Esophagus (tissue), 2 donors: ENCODE results near the gene INSIG2. TPM values are rescaled to one million over a fixed set of nuclear protein-coding genes. Genes with fewer than 3 reads are reported as not detected.

Experiments used
- H3K27ac ChIP-seq, 2 donors: one replicate each; pipeline ENCODE4 v1.5.1; 2013; ENCODE audit warnings: low read depth in 2 of 2, mild to moderate bottlenecking in 2 of 2, inconsistent platforms in 1 of 2, low read length in 1 of 2, moderate library complexity in 1 of 2
- H3K27me3 ChIP-seq, 2 donors: one replicate each; pipeline ENCODE4 v1.6.1; 2013; ENCODE audit warnings: low read length in 2 of 2, control low read depth in 1 of 2, mild to moderate bottlenecking in 1 of 2; ENCODE audit not compliant: insufficient read depth in 2 of 2, control insufficient read depth in 1 of 2
- H3K36me3 ChIP-seq, 2 donors: one replicate each; pipeline ENCODE4 v1.6.1; 2013; ENCODE audit warnings: low read length in 1 of 2; ENCODE audit not compliant: control insufficient read depth in 2 of 2, insufficient read depth in 2 of 2
- H3K4me1 ChIP-seq, 2 donors: one replicate each; pipeline ENCODE4 v1.6.1; 2013; ENCODE audit warnings: low read length in 1 of 2; ENCODE audit not compliant: control insufficient read depth in 2 of 2, insufficient read depth in 2 of 2
- H3K4me3 ChIP-seq, 2 donors: one replicate each; pipeline ENCODE4 v1.5.1; 2013; ENCODE audit warnings: low read length in 2 of 2, mild to moderate bottlenecking in 2 of 2, low read depth in 1 of 2, moderate library complexity in 1 of 2
- H3K9me3 ChIP-seq, 2 donors: one replicate each; pipeline ENCODE4 v1.6.1; 2013; ENCODE audit warnings: mild to moderate bottlenecking in 2 of 2, low read depth in 1 of 2, low read length in 1 of 2, moderate library complexity in 1 of 2; ENCODE audit not compliant: control insufficient read depth in 2 of 2, insufficient read depth in 1 of 2
- WGBS, 2 donors: extraction: QIAGEN DNeasy Blood & Tissue Kit; methylation state at CpG; one replicate each; pipeline ENCODE4 v1.1.7; 2013; 5-methylcytosine and 5-hydroxymethylcytosine counted together
- polyA plus RNA-seq, 2 donors: library from polyadenylated mRNA; stranded (reverse); fragments of 200-250 nt; gene quantifications; one replicate each; pipeline ENCODE4 v1.2.3, GENCODE V29; 2013
- donor health status: healthy with polysubstance abuse.
- donor health status: Bipolar disorder and iron deficiency.

INSIG2 gene
- polyA plus RNA-seq, 2 donors = 7.0 to 7.5 TPM

- no peak overlapping the region for H3K27ac ChIP-seq
- H3K4me1 ChIP-seq = no peaks in the 10 kb centered on the region
- H3K4me3 ChIP-seq = no peak overlapping the region
- 39 to 47% methylated on average over 1 of the region's 1 CpG for WGBS, 2 donors
- H3K27me3 ChIP-seq = no peaks in the 10 kb centered on the region
- no peaks in the 10 kb centered on the region for H3K9me3 ChIP-seq
- no peaks in the 10 kb centered on the region for H3K36me3 ChIP-seq
Measured at GRCh38 chr2:118145207-118145606, 56.9 kb downstream of the INSIG2 start.

DNA sequence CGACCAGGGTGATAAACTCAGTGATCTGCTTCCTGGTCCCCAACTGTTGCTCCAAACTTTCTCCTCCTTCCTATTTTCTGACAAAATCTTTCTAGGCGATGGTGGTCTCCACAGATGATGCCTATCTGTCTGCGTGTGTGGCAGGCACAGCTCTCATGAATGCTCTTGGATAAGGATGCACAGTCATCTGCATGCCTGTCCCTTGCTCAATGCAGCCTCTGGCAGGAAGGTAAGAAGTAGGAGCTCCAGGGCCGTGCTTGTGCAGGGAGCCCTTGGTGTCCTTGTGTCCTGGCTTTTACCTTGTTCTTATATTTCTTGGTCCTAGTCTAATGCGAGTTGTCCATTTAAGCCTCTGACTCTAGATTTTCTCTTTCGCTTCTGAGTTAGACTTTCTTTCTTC is 57.5 kb downstream of the INSIG2 start:
- Histone ChIP-seq H3K4me1 (no peaks in the 10 kb centered on the region), H3K36me3 (no peaks in the 10 kb centered on the region), H3K27me3 (no peaks in the 10 kb centered on the region), H3K9me3 (no peaks in the 10 kb centered on the region), H3K4me3 (no peak overlapping the region), H3K27ac (no peak overlapping the region)
- WGBS, 2 donors = 79 to 83% methylated on average over 6 of the region's 6 CpGs

DNA sequence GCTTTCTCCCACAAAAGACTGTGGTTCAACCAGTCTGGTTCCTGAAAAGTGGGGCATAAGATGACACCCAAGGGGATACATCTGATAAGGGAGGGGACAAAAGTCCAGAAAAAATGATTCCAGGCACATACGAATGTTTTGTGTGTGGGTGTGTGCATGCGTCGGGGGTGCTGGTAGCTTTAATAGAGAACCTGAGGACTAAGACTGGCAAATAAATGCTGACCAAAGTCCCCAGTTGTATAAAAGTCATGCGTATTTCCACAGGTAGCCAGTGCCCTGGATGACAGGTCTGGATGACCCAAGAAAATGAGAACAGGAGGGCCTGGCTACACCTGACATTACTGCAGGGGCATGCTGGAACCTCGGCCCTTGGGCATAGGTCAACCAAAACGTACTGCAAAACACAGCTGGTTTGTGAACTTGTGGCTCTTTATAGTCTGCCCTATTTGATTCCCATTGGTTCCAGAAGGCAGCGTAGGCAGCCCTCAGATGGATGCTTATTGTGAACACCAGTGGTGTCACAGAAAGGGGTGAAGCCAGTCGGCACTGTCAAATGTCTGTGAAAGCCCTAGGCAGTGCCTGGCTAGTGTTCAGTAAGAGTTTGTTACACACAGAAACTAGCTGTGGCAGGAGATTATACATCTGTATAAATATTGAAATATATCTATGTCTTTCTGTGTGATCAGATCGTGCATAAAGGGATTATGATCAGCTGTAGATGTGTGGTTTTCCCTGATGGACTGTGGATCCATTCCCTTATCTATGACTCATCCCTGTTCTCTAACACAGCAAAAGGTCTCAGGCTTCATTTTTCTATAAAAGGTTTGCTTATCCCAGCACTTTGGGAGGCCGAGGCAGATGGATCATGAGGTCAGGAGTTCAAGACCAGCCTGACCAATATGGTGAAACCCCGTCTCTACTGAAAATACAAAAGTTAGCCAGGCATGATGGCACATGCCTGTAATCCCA is 58.3 kb downstream of the INSIG2 start:
- H3K27me3 ChIP-seq = no peaks in the 10 kb centered on the region
- WGBS, 2 donors = 78 to 81% methylated on average over 11 of the region's 11 CpGs
- H3K27ac ChIP-seq = no peak overlapping the region
- H3K4me1 ChIP-seq = no peaks in the 10 kb centered on the region
- H3K36me3 ChIP-seq = no peaks in the 10 kb centered on the region
- H3K9me3 ChIP-seq = no peaks in the 10 kb centered on the region
- H3K4me3 ChIP-seq = no peak overlapping the region

DNA sequence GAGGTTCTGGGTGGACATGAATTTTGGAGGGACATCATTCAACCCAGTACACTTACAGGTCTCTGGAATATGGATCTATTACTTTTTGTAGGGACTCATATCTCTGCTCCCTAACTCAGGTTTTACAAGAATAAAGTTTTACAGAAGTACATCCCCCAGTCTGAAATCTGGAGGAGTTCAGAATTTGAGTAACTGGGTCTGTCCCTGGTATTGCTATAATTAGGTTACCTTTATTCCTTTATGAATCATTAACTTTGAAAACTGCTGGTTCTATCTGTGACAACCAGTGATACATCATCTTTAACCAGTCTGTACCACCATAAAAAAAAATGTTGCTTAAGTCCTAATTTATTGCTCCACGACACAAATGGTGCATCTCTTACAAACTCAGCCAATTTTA is 59.9 kb downstream of the INSIG2 start:
- H3K27ac ChIP-seq = no peak overlapping the region
- H3K9me3 ChIP-seq = no peaks in the 10 kb centered on the region
- H3K36me3 ChIP-seq = no peaks in the 10 kb centered on the region
- 78 to 92% methylated on average over 1 of the region's 1 CpG for whole genome bisulfite sequencing, 2 donors
- H3K27me3 ChIP-seq = no peaks in the 10 kb centered on the region
- no peak overlapping the region for H3K4me3 ChIP-seq
- no peaks in the 10 kb centered on the region for H3K4me1 ChIP-seq

DNA sequence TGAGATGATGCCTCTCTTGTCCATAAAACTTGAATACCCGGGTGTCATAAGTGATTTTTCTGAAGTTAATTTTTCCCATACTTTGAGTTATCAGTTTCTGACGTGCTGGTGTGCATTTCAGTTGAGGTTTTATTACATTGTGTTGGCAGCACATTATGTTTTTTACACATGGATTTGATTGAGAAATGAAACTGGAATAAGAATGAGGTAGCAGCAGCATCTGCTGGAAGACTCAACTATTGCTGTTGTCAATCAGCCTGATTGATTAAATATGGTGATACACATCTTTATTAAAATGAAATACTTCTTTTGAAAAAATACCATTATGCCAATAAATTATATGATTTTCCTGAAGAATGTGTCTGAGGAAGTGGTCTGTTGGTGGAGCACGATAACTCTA is 60.5 kb downstream of the INSIG2 start:
- H3K4me1 ChIP-seq = no peaks in the 10 kb centered on the region
- H3K27me3 ChIP-seq = no peaks in the 10 kb centered on the region
- H3K4me3 ChIP-seq = no peak overlapping the region
- WGBS, 2 donors = 67 to 70% methylated on average over 3 of the region's 3 CpGs
- no peaks in the 10 kb centered on the region for H3K36me3 ChIP-seq
- no peaks in the 10 kb centered on the region for H3K9me3 ChIP-seq
- H3K27ac ChIP-seq = no peak overlapping the region

DNA sequence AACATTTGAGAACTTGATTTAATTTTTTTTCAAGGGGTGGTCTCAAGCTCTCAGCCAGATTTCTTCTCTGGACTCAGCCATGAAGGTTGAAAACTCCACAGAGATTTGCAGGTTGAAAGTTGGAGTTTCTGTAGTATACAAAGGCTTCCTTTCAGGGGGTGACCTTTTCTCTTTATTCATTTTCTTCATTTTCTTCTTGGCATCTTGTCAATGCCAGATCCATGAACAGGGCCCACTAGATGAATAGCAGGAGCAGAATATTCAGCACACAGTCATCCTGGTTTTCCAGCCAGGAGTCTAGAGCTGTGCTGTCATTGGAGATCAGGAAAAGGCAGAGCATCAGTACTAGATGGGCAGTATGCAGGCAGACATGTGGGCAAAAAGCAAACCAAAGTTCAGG is 62.0 kb downstream of the INSIG2 start:
- no peak overlapping the region for H3K27ac ChIP-seq
- H3K4me3 ChIP-seq = no peak overlapping the region
- H3K9me3 ChIP-seq = no peaks in the 10 kb centered on the region
- H3K4me1 ChIP-seq = no peaks in the 10 kb centered on the region
- H3K36me3 ChIP-seq = no peaks in the 10 kb centered on the region
- H3K27me3 ChIP-seq = no peaks in the 10 kb centered on the region

GRCh38 chr2:118151831-118152230 is 63.6 kb downstream of the INSIG2 start:
- Histone ChIP-seq H3K9me3 (no peaks in the 10 kb centered on the region), H3K36me3 (no peaks in the 10 kb centered on the region), H3K4me3 (no peak overlapping the region), H3K27ac (no peak overlapping the region), H3K27me3 (no peaks in the 10 kb centered on the region), H3K4me1 (no peaks in the 10 kb centered on the region)
- WGBS, 2 donors = 77 to 86% methylated on average over 1 of the region's 1 CpG

GRCh38 chr2:118153433-118153832 is 65.2 kb downstream of the INSIG2 start:
- no peaks in the 10 kb centered on the region for H3K36me3 ChIP-seq
- no peaks in the 10 kb centered on the region for H3K9me3 ChIP-seq
- H3K27ac ChIP-seq = no peak overlapping the region
- WGBS, 2 donors = 61 to 73% methylated on average over 4 of the region's 4 CpGs
- no peaks in the 10 kb centered on the region for H3K4me1 ChIP-seq
- H3K4me3 ChIP-seq = no peak overlapping the region
- no peaks in the 10 kb centered on the region for H3K27me3 ChIP-seq

- Histone ChIP-seq H3K4me1 (no peaks in the 10 kb centered on the region), H3K9me3 (no peaks in the 10 kb centered on the region), H3K36me3 (no peaks in the 10 kb centered on the region), H3K27ac (no peak overlapping the region), H3K27me3 (no peaks in the 10 kb centered on the region), H3K4me3 (no peak overlapping the region)
- WGBS, 2 donors = 89 to 95% methylated on average over 2 of the region's 2 CpGs
Measured at GRCh38 chr2:118154176-118154575, 65.9 kb downstream of the INSIG2 start.
